WERI-Rb-1 (cell line): ENCODE results near the gene TIMM17B.

Source experiments
- DNase-seq: peaks from one replicate; pipeline ENCODE4 v3.0.0-alpha.2; 2020
- H3K27ac ChIP-seq: fragments of 250-450 bp; sonication (Bioruptor Pico); 2 replicates; pipeline ENCODE4 v1.5.1; 2020; ENCODE audit warnings: mild to moderate bottlenecking, moderate library complexity
- H3K27me3 ChIP-seq: fragments of 250-450 bp; sonication (Bioruptor Pico); 2 replicates; pipeline ENCODE4 v1.5.1; 2021; ENCODE audit warnings: mild to moderate bottlenecking, low read depth, moderate library complexity; ENCODE audit not compliant: insufficient read depth, severe bottlenecking
- H3K36me3 ChIP-seq: fragments of 250-450 bp; sonication (Bioruptor Pico); 2 replicates; pipeline ENCODE4 v1.5.1; 2020; ENCODE audit warnings: mild to moderate bottlenecking, moderate library complexity
- H3K4me3 ChIP-seq: 2 replicates; pipeline ENCODE4 v1.5.1; 2011; ENCODE audit warnings: low read depth, mild to moderate bottlenecking, control low read depth, low read length
- H3K9me3 ChIP-seq: fragments of 250-450 bp; sonication (Bioruptor Pico); 2 replicates; pipeline ENCODE4 v1.5.1; 2021; ENCODE audit warnings: mild to moderate bottlenecking, moderate library complexity; ENCODE audit not compliant: severe bottlenecking
- TF ChIP-seq, protein P1 (sequence below): IDR thresholded peaks from 2 replicates; pipeline ENCODE4 v1.5.1; 2011; ENCODE audit warnings: low read depth, mild to moderate bottlenecking, control low read depth, inconsistent platforms, low read length

The TIMM17B gene

DNA sequence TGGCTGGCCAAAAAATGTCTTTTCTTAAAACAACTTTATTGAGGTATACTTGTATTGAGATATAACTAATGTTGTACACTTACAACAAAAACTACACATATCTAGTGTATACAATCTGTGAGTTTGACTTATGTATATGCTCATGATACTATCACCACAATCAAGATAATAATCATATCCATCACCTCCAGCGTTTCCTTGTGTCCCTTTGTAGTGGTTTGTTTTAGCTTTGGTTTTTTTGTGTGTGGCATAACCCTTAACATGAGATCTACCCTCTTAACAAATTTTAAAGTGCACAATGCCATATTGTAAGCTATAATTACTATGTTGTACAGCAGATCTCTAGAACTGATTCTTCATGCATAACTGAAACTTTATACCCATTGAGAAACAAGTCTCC lies 48.7 kb downstream of the TIMM17B start:
- no peak overlapping the region for H3K4me3 ChIP-seq
- TF ChIP-seq, protein P1, sequence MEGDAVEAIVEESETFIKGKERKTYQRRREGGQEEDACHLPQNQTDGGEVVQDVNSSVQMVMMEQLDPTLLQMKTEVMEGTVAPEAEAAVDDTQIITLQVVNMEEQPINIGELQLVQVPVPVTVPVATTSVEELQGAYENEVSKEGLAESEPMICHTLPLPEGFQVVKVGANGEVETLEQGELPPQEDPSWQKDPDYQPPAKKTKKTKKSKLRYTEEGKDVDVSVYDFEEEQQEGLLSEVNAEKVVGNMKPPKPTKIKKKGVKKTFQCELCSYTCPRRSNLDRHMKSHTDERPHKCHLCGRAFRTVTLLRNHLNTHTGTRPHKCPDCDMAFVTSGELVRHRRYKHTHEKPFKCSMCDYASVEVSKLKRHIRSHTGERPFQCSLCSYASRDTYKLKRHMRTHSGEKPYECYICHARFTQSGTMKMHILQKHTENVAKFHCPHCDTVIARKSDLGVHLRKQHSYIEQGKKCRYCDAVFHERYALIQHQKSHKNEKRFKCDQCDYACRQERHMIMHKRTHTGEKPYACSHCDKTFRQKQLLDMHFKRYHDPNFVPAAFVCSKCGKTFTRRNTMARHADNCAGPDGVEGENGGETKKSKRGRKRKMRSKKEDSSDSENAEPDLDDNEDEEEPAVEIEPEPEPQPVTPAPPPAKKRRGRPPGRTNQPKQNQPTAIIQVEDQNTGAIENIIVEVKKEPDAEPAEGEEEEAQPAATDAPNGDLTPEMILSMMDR, result no peak
- no peaks in the 10 kb centered on the region for H3K27me3 ChIP-seq
- no peak overlapping the region for H3K27ac ChIP-seq
- no peak for DNase-seq
- H3K36me3 ChIP-seq, result no peaks in the 10 kb centered on the region
- H3K9me3 ChIP-seq, result no peaks in the 10 kb centered on the region
